ENCODE measurements around the gene SLC24A3.

Gene SLC24A3

GRCh38 chr20:19392344-19393130, 180.1 kb downstream of the SLC24A3 start (continued):
- TF ChIP-seq, protein P1, sequence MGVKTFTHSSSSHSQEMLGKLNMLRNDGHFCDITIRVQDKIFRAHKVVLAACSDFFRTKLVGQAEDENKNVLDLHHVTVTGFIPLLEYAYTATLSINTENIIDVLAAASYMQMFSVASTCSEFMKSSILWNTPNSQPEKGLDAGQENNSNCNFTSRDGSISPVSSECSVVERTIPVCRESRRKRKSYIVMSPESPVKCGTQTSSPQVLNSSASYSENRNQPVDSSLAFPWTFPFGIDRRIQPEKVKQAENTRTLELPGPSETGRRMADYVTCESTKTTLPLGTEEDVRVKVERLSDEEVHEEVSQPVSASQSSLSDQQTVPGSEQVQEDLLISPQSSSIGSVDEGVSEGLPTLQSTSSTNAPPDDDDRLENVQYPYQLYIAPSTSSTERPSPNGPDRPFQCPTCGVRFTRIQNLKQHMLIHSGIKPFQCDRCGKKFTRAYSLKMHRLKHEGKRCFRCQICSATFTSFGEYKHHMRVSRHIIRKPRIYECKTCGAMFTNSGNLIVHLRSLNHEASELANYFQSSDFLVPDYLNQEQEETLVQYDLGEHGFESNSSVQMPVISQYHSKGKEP (tag by site-specific recombination; IDR thresholded peaks at IDR 0.05): no peak
- TF ChIP-seq ZNF302 (tag by site-specific recombination; IDR thresholded peaks at IDR 0.05; ENCODE audit: low read depth) (no peak), ZNF350 (tag by site-specific recombination; IDR thresholded peaks at IDR 0.05) (no peak), ZNF473 (tag by site-specific recombination; IDR thresholded peaks at IDR 0.05) (no peak), ZNF555 (tag by site-specific recombination; conservative IDR thresholded peaks at IDR 0.05) (no peak), MEIS1 (CRISPR knock-in tag; IDR thresholded peaks at IDR 0.05; ENCODE audit: borderline replicate concordance) (no peak)

GRCh38 chr20:19396460-19397081, 184.1 kb downstream of the SLC24A3 start:
- Histone ChIP-seq H3K27ac (ENCODE audit: extremely low read depth, low read depth, low read length) (no peak overlapping the region), H3K36me3 (ENCODE audit: control insufficient read depth in 2 of 2, insufficient read depth in 1 of 2, low read length in 2 of 2) (no peaks in the 10 kb centered on the region), H3K9me3 (ENCODE audit: control insufficient read depth, insufficient read depth, low read depth, low read length) (no peaks in the 10 kb centered on the region), H3K4me1 (ENCODE audit: control insufficient read depth, insufficient read depth, low read length) (0 out of 2 replicates have a peak, but pooled peaks cover 2% of the 10 kb centered on the region), H3K4me3 (ENCODE audit: low read depth, low read length) (no peak overlapping the region)
- CTCF ChIA-PET: no interaction called here
- TF ChIP-seq TRIM28 (IDR thresholded peaks at IDR 0.05; ENCODE audit: borderline replicate concordance, low read length) (peak; percentile 52; the same call in 1 of the 2 replicates), ZBTB1 (tag by site-specific recombination; IDR thresholded peaks at IDR 0.05) (no peak), ZNF521 (tag by site-specific recombination; IDR thresholded peaks at IDR 0.05) (no peak), ZBTB49 (tag by site-specific recombination; IDR thresholded peaks at IDR 0.05; ENCODE audit: low read depth) (no peak), ZNF132 (tag by site-specific recombination; IDR thresholded peaks at IDR 0.05; ENCODE audit: borderline replicate concordance) (no peak), ZNF292 (tag by site-specific recombination; IDR thresholded peaks at IDR 0.05; ENCODE audit: borderline replicate concordance, low read depth) (no peak)
- TF ChIP-seq, protein P2, sequence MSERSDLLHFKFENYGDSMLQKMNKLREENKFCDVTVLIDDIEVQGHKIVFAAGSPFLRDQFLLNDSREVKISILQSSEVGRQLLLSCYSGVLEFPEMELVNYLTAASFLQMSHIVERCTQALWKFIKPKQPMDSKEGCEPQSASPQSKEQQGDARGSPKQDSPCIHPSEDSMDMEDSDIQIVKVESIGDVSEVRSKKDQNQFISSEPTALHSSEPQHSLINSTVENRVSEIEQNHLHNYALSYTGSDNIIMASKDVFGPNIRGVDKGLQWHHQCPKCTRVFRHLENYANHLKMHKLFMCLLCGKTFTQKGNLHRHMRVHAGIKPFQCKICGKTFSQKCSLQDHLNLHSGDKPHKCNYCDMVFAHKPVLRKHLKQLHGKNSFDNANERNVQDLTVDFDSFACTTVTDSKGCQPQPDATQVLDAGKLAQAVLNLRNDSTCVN (tag by site-specific recombination; optimal IDR thresholded peaks at IDR 0.05): no peak
- POLR2A ChIA-PET: no interaction called here

- CTCF ChIA-PET: no interaction called here
- H3K4me1 ChIP-seq (ENCODE audit: control insufficient read depth, insufficient read depth, low read length): 0 out of 2 replicates have a peak, but pooled peaks cover 2% of the 10 kb centered on the region
- no peaks in the 10 kb centered on the region for H3K36me3 ChIP-seq (ENCODE audit: control insufficient read depth in 2 of 2, insufficient read depth in 1 of 2, low read length in 2 of 2)
- POLR2A ChIA-PET: interaction anchor here (0.7 kb wide), 1 partner anchor 31 kb away, joined by 3 read pairs; no protein-coding TSS in a partner anchor
- H3K27ac ChIP-seq (ENCODE audit: extremely low read depth, low read depth, low read length): no peak overlapping the region
- H3K9me3 ChIP-seq (ENCODE audit: control insufficient read depth, insufficient read depth, low read depth, low read length): no peaks in the 10 kb centered on the region
- no peak overlapping the region for H3K4me3 ChIP-seq (ENCODE audit: low read depth, low read length)
- TF ChIP-seq ZNF558 (tag by site-specific recombination; IDR thresholded peaks at IDR 0.05) (no peak), ZNF501 (tag by site-specific recombination; IDR thresholded peaks at IDR 0.05) (no peak), ZBTB49 (tag by site-specific recombination; IDR thresholded peaks at IDR 0.05; ENCODE audit: low read depth) (no peak), ZNF155 (tag by site-specific recombination; IDR thresholded peaks at IDR 0.05) (no peak), ZNF623 (tag by site-specific recombination; IDR thresholded peaks at IDR 0.05) (no peak), ZNF140 (tag by site-specific recombination; IDR thresholded peaks at IDR 0.05) (no peak), TCF7L2 (IDR thresholded peaks at IDR 0.05; ENCODE audit: borderline replicate concordance, low read depth, low read length) (no peak), ZNF157 (tag by site-specific recombination; IDR thresholded peaks at IDR 0.05) (no peak), ZNF529 (tag by site-specific recombination; IDR thresholded peaks at IDR 0.05; ENCODE audit: insufficient replicate concordance) (no peak), ZNF776 (tag by site-specific recombination; IDR thresholded peaks at IDR 0.05; ENCODE audit: borderline replicate concordance) (no peak)
- TF ChIP-seq, protein P3, sequence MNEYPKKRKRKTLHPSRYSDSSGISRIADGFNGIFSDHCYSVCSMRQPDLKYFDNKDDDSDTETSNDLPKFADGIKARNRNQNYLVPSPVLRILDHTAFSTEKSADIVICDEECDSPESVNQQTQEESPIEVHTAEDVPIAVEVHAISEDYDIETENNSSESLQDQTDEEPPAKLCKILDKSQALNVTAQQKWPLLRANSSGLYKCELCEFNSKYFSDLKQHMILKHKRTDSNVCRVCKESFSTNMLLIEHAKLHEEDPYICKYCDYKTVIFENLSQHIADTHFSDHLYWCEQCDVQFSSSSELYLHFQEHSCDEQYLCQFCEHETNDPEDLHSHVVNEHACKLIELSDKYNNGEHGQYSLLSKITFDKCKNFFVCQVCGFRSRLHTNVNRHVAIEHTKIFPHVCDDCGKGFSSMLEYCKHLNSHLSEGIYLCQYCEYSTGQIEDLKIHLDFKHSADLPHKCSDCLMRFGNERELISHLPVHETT (tag by site-specific recombination; IDR thresholded peaks at IDR 0.05): no peak
Observed at GRCh38 chr20:19397226-19397625, 184.8 kb downstream of the SLC24A3 start.
